OCI-LY3 (cell line): ENCODE measurements around the gene OGDH.
"Not testable (repeated sequence)": the region's sequence is repeated elsewhere in the genome, so short reads cannot be mapped to it uniquely, and the experiment has no call there.

ENCODE experiments used
- H2AFZ ChIP-seq: fragments of 200-600, 300-600 bp; shearing (Covaris generic); 2 replicates; pipeline ENCODE4 v1.6.0; 2014; ENCODE audit warnings: antibody characterized with exemption, low read depth, low read length
- H3K27ac ChIP-seq: fragments of 200-600, 300-600 bp; sonication (generic); 2 replicates; pipeline ENCODE4 v1.5.1; 2014; ENCODE audit warnings: mild to moderate bottlenecking, low read length, moderate library complexity, mixed read lengths
- H3K27me3 ChIP-seq: fragments of 200-600, 300-600 bp; sonication (generic); 2 replicates; pipeline ENCODE4 v1.6.1; 2014; ENCODE audit warnings: low read depth, low read length, mixed read lengths
- H3K36me3 ChIP-seq: fragments of 200-600, 300-600 bp; sonication (generic); replicated peaks from 2 replicates; pipeline ENCODE3; 2014; ENCODE audit warnings: low read depth, low read length, mixed read lengths
- H3K4me1 ChIP-seq: fragments of 300-600, 200-600 bp; sonication (generic); 2 replicates; pipeline ENCODE4 v1.6.1; 2014; ENCODE audit warnings: low read length, mixed read lengths
- H3K4me2 ChIP-seq: fragments of 200-600, 300-600 bp; sonication (generic); 2 replicates; pipeline ENCODE4 v1.6.1; 2014; ENCODE audit warnings: low read length, mixed read lengths
- H3K4me3 ChIP-seq: fragments of 300-600, 200-600 bp; sonication (generic); 2 replicates; pipeline ENCODE4 v1.5.1; 2014; ENCODE audit warnings: antibody characterized with exemption, mild to moderate bottlenecking, low read length, moderate library complexity
- H3K79me2 ChIP-seq: fragments of 300-600, 200-600 bp; shearing (Covaris generic); 2 replicates; pipeline ENCODE4 v1.6.1; 2014; ENCODE audit warnings: mild to moderate bottlenecking, low read length, mixed read lengths
- H3K9ac ChIP-seq: fragments of 300-600, 200-600 bp; shearing (Covaris generic); 2 replicates; pipeline ENCODE4 v1.6.0; 2014; ENCODE audit warnings: mild to moderate bottlenecking, low read length, moderate library complexity
- H3K9me3 ChIP-seq: fragments of 200-600, 300-600 bp; shearing (Covaris generic); 2 replicates; pipeline ENCODE4 v1.6.1; 2014; ENCODE audit warnings: low read length, mixed read lengths; ENCODE audit not compliant: insufficient read depth
- H4K20me1 ChIP-seq: fragments of 200-600, 300-600 bp; sonication (generic); 2 replicates; pipeline ENCODE4 v1.6.1; 2016; ENCODE audit warnings: low read length, mixed read lengths; ENCODE audit not compliant: insufficient read depth
- EZH2phosphoT487 ChIP-seq: fragments of 200-600 bp; shearing (Covaris generic); IDR thresholded peaks from 2 replicates; pipeline ENCODE4 v1.6.1; 2018; ENCODE audit warnings: antibody characterized with exemption, mixed run types, low read depth
- TF ChIP-seq, protein P1 (sequence below): fragments of 200-600, 300-600 bp; sonication (generic); IDR thresholded peaks from 2 replicates; pipeline ENCODE4 v1.5.1; 2014; ENCODE audit warnings: antibody characterized with exemption, low read length, low read depth

The OGDH gene

DNA sequence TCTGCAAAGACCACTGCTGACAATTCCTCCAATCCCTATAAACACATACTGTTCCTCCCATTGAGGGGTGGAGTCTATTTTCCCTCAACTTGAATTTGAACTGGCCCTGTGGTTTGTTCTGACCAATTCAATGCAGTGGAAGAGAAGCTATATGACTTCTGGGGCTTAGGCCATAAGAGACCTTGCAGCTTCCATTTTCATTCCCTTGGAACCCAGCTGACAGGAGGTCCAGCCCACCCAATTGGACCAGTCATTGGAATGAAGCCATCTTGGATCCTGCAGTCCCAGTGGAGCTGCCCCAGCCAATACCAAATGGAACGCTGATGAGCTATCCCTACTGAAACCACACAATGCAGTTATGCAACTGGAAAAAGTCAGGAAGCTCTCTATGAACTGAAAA is 15.5 kb upstream of the OGDH start:
- H3K79me2 ChIP-seq: no peaks in the 10 kb centered on the region
- H3K9ac ChIP-seq: no peak overlapping the region
- no peaks in the 10 kb centered on the region for H4K20me1 ChIP-seq
- no peak overlapping the region for H3K27ac ChIP-seq
- H3K9me3 ChIP-seq: no peaks in the 10 kb centered on the region
- TF ChIP-seq, protein P1, sequence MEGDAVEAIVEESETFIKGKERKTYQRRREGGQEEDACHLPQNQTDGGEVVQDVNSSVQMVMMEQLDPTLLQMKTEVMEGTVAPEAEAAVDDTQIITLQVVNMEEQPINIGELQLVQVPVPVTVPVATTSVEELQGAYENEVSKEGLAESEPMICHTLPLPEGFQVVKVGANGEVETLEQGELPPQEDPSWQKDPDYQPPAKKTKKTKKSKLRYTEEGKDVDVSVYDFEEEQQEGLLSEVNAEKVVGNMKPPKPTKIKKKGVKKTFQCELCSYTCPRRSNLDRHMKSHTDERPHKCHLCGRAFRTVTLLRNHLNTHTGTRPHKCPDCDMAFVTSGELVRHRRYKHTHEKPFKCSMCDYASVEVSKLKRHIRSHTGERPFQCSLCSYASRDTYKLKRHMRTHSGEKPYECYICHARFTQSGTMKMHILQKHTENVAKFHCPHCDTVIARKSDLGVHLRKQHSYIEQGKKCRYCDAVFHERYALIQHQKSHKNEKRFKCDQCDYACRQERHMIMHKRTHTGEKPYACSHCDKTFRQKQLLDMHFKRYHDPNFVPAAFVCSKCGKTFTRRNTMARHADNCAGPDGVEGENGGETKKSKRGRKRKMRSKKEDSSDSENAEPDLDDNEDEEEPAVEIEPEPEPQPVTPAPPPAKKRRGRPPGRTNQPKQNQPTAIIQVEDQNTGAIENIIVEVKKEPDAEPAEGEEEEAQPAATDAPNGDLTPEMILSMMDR: no peak
- no peak overlapping the region for H2AFZ ChIP-seq
- H3K36me3 ChIP-seq: no peaks in the 10 kb centered on the region
- H3K4me2 ChIP-seq: no peak overlapping the region
- peaks cover 5% of the 10 kb centered on the region for H3K4me1 ChIP-seq
- no peaks in the 10 kb centered on the region for H3K27me3 ChIP-seq
- no peak overlapping the region for H3K4me3 ChIP-seq

DNA sequence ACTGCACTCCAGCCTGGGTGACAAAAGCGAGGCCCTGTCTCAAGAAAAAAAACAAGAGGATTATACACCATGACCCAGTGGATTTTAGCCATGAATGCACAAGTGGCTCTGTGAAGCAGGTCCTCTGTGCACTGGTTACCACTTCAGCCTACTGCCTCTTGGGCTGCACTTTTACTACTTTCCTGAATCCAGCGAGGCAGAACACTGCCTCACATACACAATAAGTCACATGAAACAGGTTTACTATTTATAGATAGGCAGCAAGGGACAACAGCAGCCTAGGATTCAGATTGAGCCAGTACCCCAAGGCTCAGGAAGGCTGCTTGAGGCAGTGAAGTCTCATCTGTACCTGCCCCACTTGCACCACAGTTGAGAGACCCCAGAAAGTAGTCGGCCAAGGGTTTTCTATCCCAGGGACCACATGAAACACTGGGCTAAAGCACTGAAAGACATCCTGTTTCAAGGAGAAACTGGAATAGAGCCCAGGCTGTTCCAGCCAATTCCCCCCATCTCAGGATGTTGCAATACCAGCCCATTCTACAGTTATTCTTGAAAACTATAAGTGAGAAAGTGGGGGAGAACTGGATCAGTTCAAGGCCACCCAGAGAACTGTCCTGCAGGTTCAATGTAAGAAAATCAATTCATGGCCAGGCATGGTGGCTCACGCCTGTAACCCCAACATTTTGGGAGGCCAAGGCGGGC is 10.3 kb upstream of the OGDH start:
- no peak overlapping the region for H3K4me3 ChIP-seq
- TF ChIP-seq EZH2phosphoT487: no peak
- TF ChIP-seq, protein P1: no peak
- no peak overlapping the region for H3K9ac ChIP-seq
- H3K79me2 ChIP-seq: no peaks in the 10 kb centered on the region
- no peak overlapping the region for H2AFZ ChIP-seq
- no peaks in the 10 kb centered on the region for H3K4me1 ChIP-seq
- no peaks in the 10 kb centered on the region for H3K36me3 ChIP-seq
- no peaks in the 10 kb centered on the region for H3K9me3 ChIP-seq
- H3K27me3 ChIP-seq: no peaks in the 10 kb centered on the region
- no peak overlapping the region for H3K27ac ChIP-seq
- no peaks in the 10 kb centered on the region for H4K20me1 ChIP-seq
- H3K4me2 ChIP-seq: no peak overlapping the region

GRCh38 chr7:44597181-44597580 is 9.2 kb upstream of the OGDH start:
- H3K9ac ChIP-seq, H3K4me2 ChIP-seq, H4K20me1 ChIP-seq, H3K4me1 ChIP-seq, H3K27me3 ChIP-seq, H3K4me3 ChIP-seq, H2AFZ ChIP-seq, H3K27ac ChIP-seq, H3K9me3 ChIP-seq, H3K79me2 ChIP-seq, H3K36me3 ChIP-seq: not testable (repeated sequence)

GRCh38 chr7:44599222-44599621 is 7.2 kb upstream of the OGDH start:
- Histone ChIP-seq H3K36me3 (no peaks in the 10 kb centered on the region), H3K4me3 (no peak overlapping the region), H4K20me1 (no peaks in the 10 kb centered on the region), H3K9me3 (no peaks in the 10 kb centered on the region), H3K4me1 (no peaks in the 10 kb centered on the region), H3K27me3 (0 out of 2 replicates have a peak, but pooled peaks cover 2% of the 10 kb centered on the region), H3K9ac (no peak overlapping the region), H3K27ac (no peak overlapping the region), H2AFZ (no peak overlapping the region), H3K4me2 (no peak overlapping the region), H3K79me2 (no peaks in the 10 kb centered on the region)
- TF ChIP-seq EZH2phosphoT487: no peak
- TF ChIP-seq, protein P1: no peak

GRCh38 chr7:44602576-44602910 is 3.9 kb upstream of the OGDH start:
- Histone ChIP-seq H3K27ac (no peak overlapping the region), H3K4me2 (no peak overlapping the region), H3K9me3 (no peaks in the 10 kb centered on the region), H2AFZ (no peak overlapping the region), H3K4me1 (peaks cover 13% of the 10 kb centered on the region), H3K27me3 (0 out of 2 replicates have a peak, but pooled peaks cover 2% of the 10 kb centered on the region), H3K9ac (no peak overlapping the region), H3K79me2 (peaks cover 7% of the 10 kb centered on the region), H3K4me3 (no peak overlapping the region), H4K20me1 (no peaks in the 10 kb centered on the region; the same call in 1 of the 2 replicates), H3K36me3 (no peaks in the 10 kb centered on the region)
- no peak for TF ChIP-seq EZH2phosphoT487
- TF ChIP-seq, protein P1: no peak
